Esophagus muscularis mucosa (tissue), 4 donors: ENCODE data around the gene AATK. TPM values are rescaled to one million over a fixed set of nuclear protein-coding genes. Genes with fewer than 3 reads are reported as not detected.

ENCODE experiments used
- DNase-seq: peaks from one replicate; pipeline ENCODE4 v3.0.0-alpha.2; 2017; ENCODE audit errors: extremely low spot score
- H3K27ac ChIP-seq, 4 donors: fragments of 200-600 bp; sonication (generic); replicated peaks in 1 of 4; 1 replicate in 3 of 4; 2 replicates in 1 of 4; pipeline ENCODE4 v1.5.1; 2016 to 2019; ENCODE audit warnings: mild to moderate bottlenecking in 1 of 4
- H3K27me3 ChIP-seq, 4 donors: fragments of 200-600 bp; sonication (generic); one replicate each; pipeline versions ENCODE4 v1.5.1 to v1.6.0; 2016 to 2019
- H3K36me3 ChIP-seq, 4 donors: fragments of 200-600 bp; sonication (generic); one replicate each; pipeline ENCODE4 v1.5.1; 2016 to 2019
- H3K4me1 ChIP-seq, 4 donors: fragments of 200-600 bp; sonication (generic); one replicate each; pipeline ENCODE4 v1.5.1; 2016 to 2019
- H3K4me3 ChIP-seq, 4 donors: fragments of 200-600 bp; sonication (generic); 1 replicate in 2 of 4; 2 replicates in 2 of 4; pipeline ENCODE4 v1.5.1; 2016 to 2019; ENCODE audit warnings: mild to moderate bottlenecking in 4 of 4, moderate library complexity in 1 of 4
- H3K9me3 ChIP-seq, 4 donors: fragments of 200-600 bp; sonication (generic); 1 replicate in 3 of 4; 2 replicates in 1 of 4; pipeline ENCODE4 v1.5.1; 2016 to 2019
- EP300 ChIP-seq: sonication (generic); formaldehyde crosslinking; IDR thresholded peaks from one replicate; pipeline ENCODE4 v1.6.1; 2017; ENCODE audit warnings: antibody characterized with exemption
- POLR2A ChIP-seq: fragments of 450-650 bp; IDR thresholded peaks from one replicate; pipeline ENCODE4 v1.6.1; 2017; ENCODE audit warnings: antibody characterized with exemption, moderate library complexity, mild to moderate bottlenecking, low read depth
- POLR2AphosphoS5 ChIP-seq, 2 donors: sonication (generic); formaldehyde crosslinking; IDR thresholded peaks; one replicate each; pipeline ENCODE4 v1.6.1; 2017; ENCODE audit warnings: antibody characterized with exemption in 2 of 2
- WGBS: methylation state at CpG from one replicate; pipeline ENCODE4 v1.1.5; 2018; 5-methylcytosine and 5-hydroxymethylcytosine counted together
- intact Hi-C: fragments of 100-400 bp; cut with DNase I; formaldehyde crosslinking; loops from one replicate; pipeline ENCODE4 v1.15.1; 2023
- total RNA-seq, 4 donors: library from RNA; depleted of rRNA; stranded (reverse); fragments of >200 nt; gene quantifications; one replicate each; pipeline versions ENCODE4 v1.1.0 to v1.2.1, GENCODE V29; 2016
- TF ChIP-seq, protein P1 (sequence below), 3 experiments: fragments of 200-600 bp in 2 of 3; fragments of 450-650 bp in 1 of 3; sonication (generic) in 2 of 3; IDR thresholded peaks; one replicate each; pipeline ENCODE4 v1.5.1; 2017 to 2019; ENCODE audit warnings: antibody characterized with exemption in 3 of 3, mild to moderate bottlenecking in 2 of 3, moderate library complexity in 1 of 3

The AATK gene
- total RNA-seq, 4 donors from 2014 or later = 13.7 to 24.6 (median 16.0) TPM

DNA sequence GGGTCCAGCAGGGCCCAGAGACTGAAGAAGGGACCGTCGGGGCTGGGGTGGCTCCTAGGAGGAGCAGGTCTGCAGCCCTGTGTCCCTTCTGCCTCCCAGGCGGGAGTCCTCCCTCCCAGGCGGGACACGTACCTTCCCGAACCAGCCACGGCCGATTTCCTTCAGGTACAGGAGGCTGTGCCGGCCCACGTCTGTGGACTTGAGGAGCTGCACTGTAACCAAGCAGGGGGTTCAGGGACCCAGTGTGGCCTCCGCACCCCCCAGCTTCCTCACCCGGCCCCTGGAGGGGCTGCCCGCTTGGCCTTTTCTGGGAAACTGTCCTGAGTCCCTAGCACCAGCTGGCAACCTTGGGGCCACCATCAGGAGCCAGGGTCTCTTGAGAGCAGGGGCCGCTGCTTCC lies 37.7 kb downstream of the AATK start:
- TF ChIP-seq EP300 = no peak
- TF ChIP-seq POLR2AphosphoS5 (IDR thresholded peaks at IDR 0.05) = no peak
- no peak for TF ChIP-seq POLR2A
- TF ChIP-seq, protein P1, sequence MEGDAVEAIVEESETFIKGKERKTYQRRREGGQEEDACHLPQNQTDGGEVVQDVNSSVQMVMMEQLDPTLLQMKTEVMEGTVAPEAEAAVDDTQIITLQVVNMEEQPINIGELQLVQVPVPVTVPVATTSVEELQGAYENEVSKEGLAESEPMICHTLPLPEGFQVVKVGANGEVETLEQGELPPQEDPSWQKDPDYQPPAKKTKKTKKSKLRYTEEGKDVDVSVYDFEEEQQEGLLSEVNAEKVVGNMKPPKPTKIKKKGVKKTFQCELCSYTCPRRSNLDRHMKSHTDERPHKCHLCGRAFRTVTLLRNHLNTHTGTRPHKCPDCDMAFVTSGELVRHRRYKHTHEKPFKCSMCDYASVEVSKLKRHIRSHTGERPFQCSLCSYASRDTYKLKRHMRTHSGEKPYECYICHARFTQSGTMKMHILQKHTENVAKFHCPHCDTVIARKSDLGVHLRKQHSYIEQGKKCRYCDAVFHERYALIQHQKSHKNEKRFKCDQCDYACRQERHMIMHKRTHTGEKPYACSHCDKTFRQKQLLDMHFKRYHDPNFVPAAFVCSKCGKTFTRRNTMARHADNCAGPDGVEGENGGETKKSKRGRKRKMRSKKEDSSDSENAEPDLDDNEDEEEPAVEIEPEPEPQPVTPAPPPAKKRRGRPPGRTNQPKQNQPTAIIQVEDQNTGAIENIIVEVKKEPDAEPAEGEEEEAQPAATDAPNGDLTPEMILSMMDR (IDR thresholded peaks at IDR 0.05) = no peak
- Histone ChIP-seq H3K27me3 (no peaks in the 10 kb centered on the region), H3K9me3 (no peaks in the 10 kb centered on the region), H3K27ac (peak overlapping the region; percentile 19 to 53 (median 46)), H3K4me3 (peak overlapping the region; percentile 30 to 41 (median 38)), H3K4me1 (peaks cover 0 to 5% (median 1%) of the 10 kb centered on the region in 4 donors), H3K36me3 (peaks cover 0 to 4% (median 2%) of the 10 kb centered on the region in 4 donors)
- WGBS = 84% methylated on average over 10 of the region's 14 CpGs
- intact Hi-C loops = no loop called here
- DNase-seq = no peak

DNA sequence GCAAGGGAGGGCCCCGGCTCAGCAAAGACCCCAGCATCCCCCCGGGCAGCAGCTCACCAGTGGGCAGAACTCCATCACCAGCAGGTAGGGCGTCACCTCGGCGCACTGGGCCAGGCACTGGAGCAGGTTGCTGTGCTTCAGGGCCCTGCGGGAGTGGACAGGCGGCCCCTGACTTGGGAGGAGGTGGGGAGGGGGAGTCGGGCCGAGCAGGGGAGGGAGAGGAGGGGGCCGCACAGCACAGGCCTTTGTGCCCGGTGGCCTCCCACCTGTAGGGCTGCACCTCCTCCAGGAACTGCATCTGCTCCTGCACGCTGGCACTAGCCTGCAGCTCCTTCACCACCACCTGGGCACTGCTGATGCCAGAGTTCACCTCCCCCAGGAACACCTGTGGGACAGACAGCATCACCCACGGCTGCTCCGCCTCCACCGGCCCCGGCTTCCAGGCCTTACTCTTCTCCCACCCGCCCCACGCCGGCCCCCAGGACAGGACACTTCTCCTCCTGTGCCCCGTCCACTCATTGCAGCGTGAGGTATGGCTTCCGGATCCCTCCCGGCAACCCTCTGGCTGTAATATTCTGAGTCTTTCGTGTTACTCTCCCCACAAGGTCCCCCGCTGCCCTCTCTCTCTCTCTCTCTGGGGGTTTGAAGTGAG lies 38.4 kb downstream of the AATK start:
- intact Hi-C loops = no loop called here
- TF ChIP-seq EP300 (no peak), POLR2A (no peak), POLR2AphosphoS5 (IDR thresholded peaks at IDR 0.05) (no peak)
- TF ChIP-seq, protein P1 (IDR thresholded peaks at IDR 0.05) = no peak
- Histone ChIP-seq H3K36me3 (peaks cover 0 to 4% (median 2%) of the 10 kb centered on the region in 4 donors), H3K9me3 (no peaks in the 10 kb centered on the region), H3K4me3 (peak overlapping the region; percentile 30 to 41 (median 38)), H3K27me3 (peaks cover 0 to 6% (median 0%) of the 10 kb centered on the region in 4 donors), H3K27ac (peak overlapping the region; percentile 19 to 53 (median 46)), H3K4me1 (peaks cover 0 to 5% (median 0%) of the 10 kb centered on the region in 4 donors)
- WGBS = 81% methylated on average over 15 of the region's 25 CpGs
- no peak for DNase-seq

DNA sequence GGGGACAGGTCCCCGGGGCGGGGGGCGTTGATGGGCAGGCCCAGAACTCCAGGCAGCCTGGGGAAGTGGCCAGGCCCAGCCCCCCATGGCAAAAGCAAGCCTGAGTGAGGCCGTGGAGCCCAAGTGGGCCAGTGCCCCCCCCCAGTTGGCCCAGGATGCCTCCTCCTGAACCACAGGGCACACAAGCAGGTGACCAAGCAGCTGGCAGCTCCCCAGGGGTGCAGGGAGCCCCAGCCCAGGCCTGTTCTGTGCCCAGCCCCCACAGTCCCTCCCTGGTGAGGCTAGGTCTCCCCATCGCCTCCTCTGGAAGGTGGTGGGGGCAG lies 38.9 kb downstream of the AATK start:
- Histone ChIP-seq H3K4me3 (peak overlapping the region; percentile 30 to 41 (median 38)), H3K27ac (peak overlapping the region in 2 of 4 donors; percentile 11 to 19), H3K9me3 (no peaks in the 10 kb centered on the region), H3K36me3 (peaks cover 0 to 5% (median 2%) of the 10 kb centered on the region in 4 donors), H3K4me1 (peaks cover 0 to 5% (median 2%) of the 10 kb centered on the region in 4 donors), H3K27me3 (peaks cover 0 to 12% (median 0%) of the 10 kb centered on the region in 4 donors)
- intact Hi-C loops = no loop called here
- TF ChIP-seq EP300 = no peak
- TF ChIP-seq, protein P1 (IDR thresholded peaks at IDR 0.05) = no peak
- TF ChIP-seq POLR2AphosphoS5 (IDR thresholded peaks at IDR 0.05) = no peak
- TF ChIP-seq POLR2A = no peak
- WGBS = 83% methylated on average over 1 of the region's 5 CpGs
- no peak for DNase-seq

DNA sequence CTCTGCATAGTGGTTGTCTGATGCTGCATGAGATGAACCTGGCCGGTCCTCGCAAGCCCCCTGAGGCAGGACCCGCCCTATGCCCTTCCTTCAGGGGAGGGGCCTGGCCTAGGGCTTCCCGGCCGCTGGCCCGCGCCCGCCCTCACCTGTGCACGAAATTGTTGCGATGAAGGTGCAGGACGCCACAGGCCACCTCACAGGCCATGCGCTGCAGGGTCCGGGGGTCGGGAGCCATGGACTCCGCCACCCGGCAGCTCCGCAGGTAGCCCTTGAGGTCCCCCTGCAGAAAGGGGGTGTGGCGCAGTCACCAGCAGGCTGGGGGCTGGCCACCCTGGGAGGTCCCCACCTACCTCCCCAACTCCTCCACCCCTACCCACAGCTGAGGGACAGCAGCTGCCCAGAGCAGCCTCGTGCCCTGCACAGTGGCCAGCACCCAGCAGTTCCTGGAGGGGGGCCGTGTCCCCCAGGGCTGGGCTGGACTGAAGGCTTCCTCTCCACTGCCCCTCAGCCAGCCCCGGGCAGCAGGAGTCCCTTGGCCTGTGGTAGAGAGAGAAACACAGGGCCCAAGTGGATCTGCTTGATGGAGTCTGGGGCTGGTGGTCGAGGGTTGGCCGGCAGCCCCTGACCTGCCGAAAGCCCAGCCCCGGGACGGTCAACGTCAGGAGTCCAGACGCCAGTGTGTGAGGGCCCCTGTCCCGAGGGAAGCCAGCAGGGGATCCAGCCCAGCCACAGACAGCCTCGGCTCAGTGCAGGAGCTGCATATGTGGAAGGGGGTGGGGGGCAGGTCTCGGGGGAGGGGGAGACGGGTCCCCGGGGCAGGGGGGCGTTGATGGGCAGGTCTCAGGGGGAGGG lies 39.5 kb downstream of the AATK start:
- Histone ChIP-seq H3K27me3 (peaks cover 0 to 18% (median 0%) of the 10 kb centered on the region in 4 donors), H3K36me3 (peaks cover 0 to 11% (median 2%) of the 10 kb centered on the region in 4 donors), H3K27ac (peak overlapping the region in 2 of 4 donors; percentile 11 to 19), H3K9me3 (no peaks in the 10 kb centered on the region), H3K4me1 (peaks cover 0 to 10% (median 2%) of the 10 kb centered on the region in 4 donors), H3K4me3 (peak overlapping the region in 2 of 4 donors; percentile 30 to 38)
- TF ChIP-seq, protein P1 (IDR thresholded peaks at IDR 0.05) = no peak
- TF ChIP-seq POLR2AphosphoS5 (IDR thresholded peaks at IDR 0.05) (no peak), POLR2A (no peak), EP300 (no peak)
- 78% methylated on average over 17 of the region's 34 CpGs for WGBS
- intact Hi-C loops = no loop called here
- DNase-seq = no peak
